Subcutaneous abdominal adipose tissue (tissue), 5 donors: ENCODE measurements around the gene GAB2.

Experiments
- H3K27ac ChIP-seq: one replicate; pipeline ENCODE4 v1.7.0; 2013; ENCODE audit warnings: low read depth, mild to moderate bottlenecking, inconsistent platforms, low read length, moderate library complexity
- H3K27me3 ChIP-seq, 5 donors: one replicate each; pipeline ENCODE4 v1.7.0; 2013; ENCODE audit warnings: low read length in 5 of 5, inconsistent platforms in 1 of 5; ENCODE audit not compliant: control insufficient read depth in 5 of 5, insufficient read depth in 4 of 5
- H3K36me3 ChIP-seq, 5 donors: one replicate each; pipeline ENCODE4 v1.7.0; 2013; ENCODE audit warnings: low read length in 5 of 5; ENCODE audit not compliant: control insufficient read depth in 5 of 5, insufficient read depth in 5 of 5
- H3K4me1 ChIP-seq, 5 donors: one replicate each; pipeline ENCODE4 v1.7.0; 2013; ENCODE audit warnings: low read length in 5 of 5, mild to moderate bottlenecking in 3 of 5, moderate library complexity in 1 of 5; ENCODE audit not compliant: control insufficient read depth in 5 of 5, insufficient read depth in 5 of 5
- H3K4me3 ChIP-seq, 5 donors: one replicate each; pipeline ENCODE4 v1.7.0; 2013; ENCODE audit warnings: low read length in 5 of 5, low read depth in 1 of 5
- H3K9ac ChIP-seq, 5 donors: one replicate each; pipeline ENCODE4 v1.7.0; 2013; ENCODE audit warnings: low read length in 5 of 5, mild to moderate bottlenecking in 4 of 5, moderate library complexity in 3 of 5
- H3K9me3 ChIP-seq, 5 donors: one replicate each; pipeline ENCODE4 v1.7.0; 2013; ENCODE audit warnings: low read length in 5 of 5; ENCODE audit not compliant: control insufficient read depth in 5 of 5
- donor health status: healthy.
- donor health status: healthy.
- donor health status: healthy.
- donor health status: healthy.
- donor health status: healthy.

Gene GAB2

DNA sequence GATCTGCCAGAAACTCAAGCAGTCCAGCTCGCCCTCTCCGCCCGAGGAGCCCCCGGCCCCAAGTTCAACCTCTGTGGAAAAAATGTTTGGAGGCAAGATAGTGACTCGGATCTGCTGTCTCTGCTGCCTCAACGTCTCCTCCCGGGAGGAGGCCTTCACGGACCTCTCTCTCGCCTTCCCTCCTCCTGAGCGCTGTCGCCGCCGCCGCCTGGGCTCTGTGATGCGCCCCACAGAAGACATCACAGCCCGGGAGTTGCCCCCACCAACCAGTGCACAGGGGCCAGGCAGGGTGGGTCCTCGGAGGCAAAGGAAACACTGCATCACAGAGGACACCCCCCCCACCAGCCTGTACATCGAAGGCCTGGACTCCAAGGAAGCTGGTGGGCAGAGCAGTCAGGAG, 208.1 kb downstream of the GAB2 start:
- no peak overlapping the region for H3K9ac ChIP-seq
- no peak overlapping the region for H3K4me3 ChIP-seq
- no peaks in the 10 kb centered on the region for H3K9me3 ChIP-seq
- H3K4me1 ChIP-seq: peaks cover 0 to 24% (median 10%) of the 10 kb centered on the region in 5 donors
- H3K36me3 ChIP-seq: peaks cover 0 to 62% (median 42%) of the 10 kb centered on the region in 5 donors
- H3K27me3 ChIP-seq: no peaks in the 10 kb centered on the region
- H3K27ac ChIP-seq: no peak overlapping the region

- H3K36me3 ChIP-seq: peaks cover 0 to 55% (median 37%) of the 10 kb centered on the region in 5 donors
- H3K9me3 ChIP-seq: no peaks in the 10 kb centered on the region
- H3K9ac ChIP-seq: peak overlapping the region in 1 of 5 donors; percentile 5
- H3K4me3 ChIP-seq: no peak overlapping the region
- H3K4me1 ChIP-seq: peaks cover 0 to 24% (median 10%) of the 10 kb centered on the region in 5 donors
- no peaks in the 10 kb centered on the region for H3K27me3 ChIP-seq
- H3K27ac ChIP-seq: no peak overlapping the region
Observed at GRCh38 chr11:78208257-78209165, 209.1 kb downstream of the GAB2 start.

- Histone ChIP-seq H3K9me3 (no peaks in the 10 kb centered on the region), H3K4me3 (no peak overlapping the region), H3K4me1 (peaks cover 0 to 22% (median 6%) of the 10 kb centered on the region in 5 donors), H3K27ac (no peak overlapping the region), H3K9ac (peak overlapping the region in 1 of 5 donors; percentile 5), H3K27me3 (no peaks in the 10 kb centered on the region), H3K36me3 (peaks cover 0 to 53% (median 31%) of the 10 kb centered on the region in 5 donors)
Observed at GRCh38 chr11:78207532-78208256, 209.9 kb downstream of the GAB2 start.

GRCh38 chr11:78205691-78206090, 211.9 kb downstream of the GAB2 start:
- Histone ChIP-seq H3K9ac (no peak overlapping the region), H3K36me3 (peaks cover 0 to 62% (median 38%) of the 10 kb centered on the region in 5 donors), H3K27me3 (no peaks in the 10 kb centered on the region), H3K4me3 (no peak overlapping the region), H3K9me3 (no peaks in the 10 kb centered on the region), H3K27ac (no peak overlapping the region), H3K4me1 (peaks cover 0 to 16% (median 8%) of the 10 kb centered on the region in 5 donors)

- H3K4me3 ChIP-seq: no peak overlapping the region
- no peaks in the 10 kb centered on the region for H3K9me3 ChIP-seq
- H3K27me3 ChIP-seq: no peaks in the 10 kb centered on the region
- peaks cover 0 to 62% (median 39%) of the 10 kb centered on the region in 5 donors for H3K36me3 ChIP-seq
- peaks cover 0 to 16% (median 8%) of the 10 kb centered on the region in 5 donors for H3K4me1 ChIP-seq
- no peak overlapping the region for H3K9ac ChIP-seq
- H3K27ac ChIP-seq: no peak overlapping the region
Observed at GRCh38 chr11:78205256-78205655, 212.4 kb downstream of the GAB2 start.

DNA sequence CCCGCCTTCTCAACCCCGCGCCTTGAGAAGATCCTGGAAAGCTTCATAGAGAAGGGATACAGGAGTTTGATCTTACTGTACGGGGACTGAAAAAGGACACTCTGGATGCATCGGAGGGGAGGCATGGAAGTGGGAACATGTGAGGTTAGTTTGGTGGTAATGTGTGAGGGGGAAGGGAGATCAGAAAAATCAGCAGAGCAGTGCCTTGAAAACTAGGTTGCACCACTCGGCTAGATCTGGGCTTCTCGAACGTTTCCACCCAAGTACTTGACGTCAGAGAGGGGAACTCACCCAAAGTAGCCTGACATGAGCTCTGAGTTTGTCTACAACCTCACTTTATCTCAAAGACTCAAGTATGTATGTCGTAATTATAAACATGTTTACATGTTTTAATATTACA, 214.4 kb downstream of the GAB2 start:
- H3K36me3 ChIP-seq: peaks cover 0 to 62% (median 38%) of the 10 kb centered on the region in 5 donors

GRCh38 chr11:78202733-78203167, 214.9 kb downstream of the GAB2 start:
- Histone ChIP-seq H3K9me3 (no peaks in the 10 kb centered on the region), H3K4me3 (no peak overlapping the region), H3K27ac (no peak overlapping the region), H3K4me1 (peaks cover 0 to 8% (median 4%) of the 10 kb centered on the region in 5 donors), H3K27me3 (no peaks in the 10 kb centered on the region), H3K36me3 (peaks cover 0 to 64% (median 37%) of the 10 kb centered on the region in 5 donors), H3K9ac (no peak overlapping the region)

More for the DNA sequence above, 214.4 kb downstream of the GAB2 start:
- H3K4me1 ChIP-seq: peaks cover 0 to 12% (median 5%) of the 10 kb centered on the region in 5 donors
- no peak overlapping the region for H3K9ac ChIP-seq
- no peak overlapping the region for H3K4me3 ChIP-seq
- H3K9me3 ChIP-seq: no peaks in the 10 kb centered on the region
- H3K27ac ChIP-seq: no peak overlapping the region
- no peaks in the 10 kb centered on the region for H3K27me3 ChIP-seq

DNA sequence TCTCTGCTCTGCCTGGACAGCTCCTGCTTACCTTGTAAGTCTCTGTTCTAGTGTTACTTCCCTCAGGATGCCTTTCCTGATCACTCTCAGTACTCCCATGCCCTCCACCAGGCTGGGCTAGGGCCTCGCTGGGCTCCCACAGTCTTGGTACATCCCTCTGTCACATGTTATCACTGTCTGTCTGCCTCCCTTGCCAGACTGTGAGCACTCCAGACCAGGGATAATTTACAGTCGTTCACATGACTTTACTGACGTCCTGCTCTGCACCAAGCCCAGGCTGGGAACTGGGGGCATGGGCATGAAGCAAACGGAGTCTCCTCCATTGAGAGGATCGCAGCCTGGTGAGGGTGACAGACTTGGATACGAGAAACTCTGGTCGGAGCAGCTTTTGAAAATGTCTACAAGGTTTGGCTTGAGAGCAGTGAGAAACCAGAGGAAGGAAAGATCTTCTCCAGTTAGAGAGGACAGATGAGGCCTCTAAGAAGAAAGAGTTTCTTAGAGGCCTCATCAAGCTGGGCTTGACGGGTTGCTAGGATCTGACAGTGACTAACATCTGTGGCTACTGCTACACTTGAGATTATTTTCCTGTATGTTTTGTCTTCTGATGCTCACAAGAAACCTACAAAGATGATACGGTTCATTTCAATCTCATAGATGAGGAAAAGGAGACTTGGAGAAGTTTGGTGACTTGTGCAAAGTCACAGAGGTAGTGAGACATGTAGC, 216.4 kb downstream of the GAB2 start:
- Histone ChIP-seq H3K27me3 (no peaks in the 10 kb centered on the region), H3K4me3 (no peak overlapping the region), H3K9ac (no peak overlapping the region), H3K36me3 (peaks cover 0 to 62% (median 32%) of the 10 kb centered on the region in 5 donors), H3K27ac (no peak overlapping the region), H3K4me1 (peaks cover 0 to 5% (median 0%) of the 10 kb centered on the region in 5 donors), H3K9me3 (no peaks in the 10 kb centered on the region)

GRCh38 chr11:78200553-78200952, 217.1 kb downstream of the GAB2 start:
- H3K4me3 ChIP-seq: no peak overlapping the region
- no peaks in the 10 kb centered on the region for H3K27me3 ChIP-seq
- H3K36me3 ChIP-seq: peaks cover 0 to 55% (median 28%) of the 10 kb centered on the region in 5 donors
- peaks cover 0 to 5% (median 0%) of the 10 kb centered on the region in 5 donors for H3K4me1 ChIP-seq
- H3K9ac ChIP-seq: no peak overlapping the region
- H3K27ac ChIP-seq: no peak overlapping the region
- no peaks in the 10 kb centered on the region for H3K9me3 ChIP-seq
